Liver (tissue), 3 donors: Measurements from ENCODE around the gene ALS2CL.

Experiments used
- CTCF ChIP-seq: fragments of 150-350 bp; IDR thresholded peaks from 2 replicates; pipeline ENCODE4 v1.5.1; 2017; ENCODE audit warnings: improper control_type of control experiment, low read depth, low read length; ENCODE audit not compliant: missing input control
- JUND ChIP-seq, 2 donors: IDR thresholded peaks; 2 replicates each; pipeline ENCODE4 v1.6.1; 2016; ENCODE audit warnings: antibody characterized with exemption in 2 of 2
- MAX ChIP-seq: IDR thresholded peaks from 2 replicates; pipeline ENCODE4 v1.6.1; 2016; ENCODE audit warnings: antibody characterized with exemption
- RAD21 ChIP-seq, 2 donors: IDR thresholded peaks; 2 replicates each; pipeline ENCODE4 v1.6.1; 2016; ENCODE audit warnings: antibody characterized with exemption in 2 of 2, mild to moderate bottlenecking in 2 of 2
- REST ChIP-seq: IDR thresholded peaks from 2 replicates; pipeline ENCODE4 v1.6.1; 2016; ENCODE audit warnings: antibody characterized with exemption, mild to moderate bottlenecking
- TAF1 ChIP-seq: conservative IDR thresholded peaks from 2 replicates; pipeline ENCODE4 v1.6.1; 2016; ENCODE audit warnings: antibody characterized with exemption, mild to moderate bottlenecking
- YY1 ChIP-seq: IDR thresholded peaks from 2 replicates; pipeline ENCODE4 v1.6.1; 2016; ENCODE audit warnings: antibody characterized with exemption, mild to moderate bottlenecking
- donor health status: healthy.
- donor health status: healthy.

- TF ChIP-seq CTCF (no peak), TAF1 (no peak), MAX (no peak), YY1 (no peak), REST (no peak), RAD21 (IDR thresholded peaks at IDR 0.05) (no peak), JUND (IDR thresholded peaks at IDR 0.05) (no peak)
Measured at GRCh38 chr3:46705751-46706552, 12.5 kb upstream of the ALS2CL start.
